Endothelial cell of umbilical vein (primary cell): ENCODE results near the gene XRCC1. TPM values are rescaled to one million over a fixed set of nuclear protein-coding genes. Genes with fewer than 3 reads are reported as not detected.
"Not testable (repeated sequence)": the region's sequence is repeated elsewhere in the genome, so short reads cannot be mapped to it uniquely, and the experiment has no call there.

ENCODE experiments used
- BruUV-seq: library from RNA; stranded (reverse); fragments of 400-500 nt; replicated peaks from 2 replicates; lab custom pipeline; 2021; lab: Mats Ljungman, UMichigan
- CTCF ChIA-PET: fragments of 300-600, 350-600 bp; sonication (Branson Sonifier 250); formaldehyde crosslinking; loops from one replicate; lab custom pipeline; 2021; ENCODE audit warnings: antibody characterized with exemption, inconsistent platforms; lab: Charles Lee
- POLR2A ChIA-PET: fragments of 300-600, 350-600 bp; sonication (Branson Sonifier 250); formaldehyde crosslinking; loops from one replicate; lab custom pipeline; 2021; ENCODE audit warnings: antibody characterized with exemption, inconsistent platforms; lab: Charles Lee
- DNase-seq: peaks from one replicate; pipeline ENCODE4 v3.0.0-alpha.2; 2011; ENCODE audit warnings: low read depth, low spot score
- FAIRE-seq: peaks from 2 replicates; lab custom pipeline; 2011; peaks lifted over from hg19 to GRCh38; lab: Jason Lieb, UNC
- H2AFZ ChIP-seq: 2 replicates; pipeline ENCODE4 v1.6.0; 2012; ENCODE audit warnings: low read depth, low read length, control low read depth, inconsistent platforms
- H3K27ac ChIP-seq: 2 replicates; pipeline ENCODE4 v1.5.1; 2011; ENCODE audit warnings: low read depth, mild to moderate bottlenecking, control low read depth, low read length, moderate library complexity; ENCODE audit not compliant: insufficient read depth
- H3K27me3 ChIP-seq, 2 experiments: 2 replicates each; pipeline versions ENCODE4 v1.6.0 to v1.6.1; 2011; ENCODE audit warnings: low read length in 2 of 2, mixed read lengths in 1 of 2; ENCODE audit not compliant: control insufficient read depth in 2 of 2, insufficient read depth in 2 of 2
- H3K36me3 ChIP-seq, 2 experiments: 2 replicates in 1 of 2; 3 replicates in 1 of 2; pipeline ENCODE4 v1.5.1; 2011; ENCODE audit warnings: low read length in 2 of 2, mild to moderate bottlenecking in 1 of 2, moderate library complexity in 1 of 2; ENCODE audit not compliant: control insufficient read depth in 2 of 2, insufficient read depth in 2 of 2; ENCODE audit errors: extremely low read depth in 1 of 2
- H3K4me1 ChIP-seq: 3 replicates; pipeline ENCODE4 v1.5.1; 2011; ENCODE audit warnings: mild to moderate bottlenecking, low read length; ENCODE audit not compliant: control insufficient read depth, insufficient read depth; ENCODE audit errors: extremely low read depth
- H3K4me2 ChIP-seq: 2 replicates; pipeline ENCODE4 v1.6.1; 2011; ENCODE audit warnings: low read length, control low read depth, mixed read lengths; ENCODE audit not compliant: insufficient read depth
- H3K4me3 ChIP-seq, 3 experiments: fragments of 200-600 bp in 1 of 3; sonication (generic), shearing (Covaris generic) in 1 of 3; replicated peaks in 1 of 3; 2 replicates each; pipeline ENCODE4 v1.5.1; 2011 to 2016; ENCODE audit warnings: control low read depth in 3 of 3, low read length in 3 of 3, mild to moderate bottlenecking in 2 of 3, inconsistent platforms in 1 of 3, low read depth in 1 of 3, moderate library complexity in 1 of 3; ENCODE audit not compliant: insufficient read depth in 1 of 3
- H3K79me2 ChIP-seq: 2 replicates; pipeline ENCODE4 v1.6.0; 2012; ENCODE audit warnings: low read length, inconsistent platforms; ENCODE audit not compliant: control insufficient read depth, insufficient read depth
- H3K9ac ChIP-seq: replicated peaks from 2 replicates; pipeline ENCODE3; 2011; ENCODE audit warnings: low read length, control low read depth; ENCODE audit not compliant: insufficient read depth; ENCODE audit errors: extremely low read depth
- H3K9me1 ChIP-seq: replicated peaks from 3 replicates; pipeline ENCODE4 v1.6.0; 2011; ENCODE audit warnings: mild to moderate bottlenecking, low read length; ENCODE audit not compliant: control insufficient read depth, insufficient read depth; ENCODE audit errors: extremely low read depth
- H3K9me3 ChIP-seq: replicated peaks from 2 replicates; pipeline ENCODE4 v1.5.1; 2012; ENCODE audit warnings: low read length, inconsistent platforms; ENCODE audit not compliant: control insufficient read depth, insufficient read depth
- H4K20me1 ChIP-seq: replicated peaks from 2 replicates; pipeline ENCODE3; 2011; ENCODE audit warnings: mild to moderate bottlenecking, low read length; ENCODE audit not compliant: control insufficient read depth, insufficient read depth; ENCODE audit errors: extremely low read depth
- GATA2 ChIP-seq: IDR thresholded peaks from 2 replicates; pipeline ENCODE4 v1.7.0; 2011; ENCODE audit warnings: low read depth, mild to moderate bottlenecking, moderate library complexity, mixed read lengths, low read length; ENCODE audit not compliant: insufficient read length, insufficient read depth
- JUN ChIP-seq: IDR thresholded peaks from 2 replicates; pipeline ENCODE4 v1.6.1; 2011; ENCODE audit warnings: borderline replicate concordance, low read depth; ENCODE audit not compliant: insufficient read length, insufficient read depth
- POLR2AphosphoS5 ChIP-seq: IDR thresholded peaks from 2 replicates; pipeline ENCODE4 v1.6.1; 2012; ENCODE audit warnings: low read depth, mild to moderate bottlenecking, control low read depth, low read length, moderate library complexity; ENCODE audit not compliant: insufficient read depth
- dilution Hi-C: fragments of 300-500 bp; cut with MboI; formaldehyde crosslinking; loops from one replicate; pipeline ENCODE4 v1.15.0; 2019; ENCODE audit warnings: low sequenced_read_pairs; ENCODE audit not compliant: extremely low pct_ligation_motif_present
- intact Hi-C: fragments of 100-400 bp; cut with micrococcal nuclease; formaldehyde crosslinking; loops from one replicate; pipeline ENCODE4 v1.10.0; 2022
- polyA plus RNA-seq, 4 experiments: library from polyadenylated mRNA; depleted of rRNA in 3 of 4; stranded (reverse) in 3 of 4; unstranded in 1 of 4; fragments of >200 nt; gene quantifications; 2 replicates each; pipeline versions ENCODE4 v1.2.1 to v1.2.3, GENCODE V29; 2011 to 2012; ENCODE audit warnings: missing spikeins in 1 of 4
- total RNA-seq: library from RNA; stranded (reverse); gene quantifications from 2 replicates; pipeline ENCODE4 v1.2.3, GENCODE V29; 2021

The XRCC1 gene
- total and polyA plus RNA-seq, 2 donors (not counting 3 experiments of a cell fraction or from before 2014, with no cell fraction given), result 29.5 to 39.3 TPM

DNA sequence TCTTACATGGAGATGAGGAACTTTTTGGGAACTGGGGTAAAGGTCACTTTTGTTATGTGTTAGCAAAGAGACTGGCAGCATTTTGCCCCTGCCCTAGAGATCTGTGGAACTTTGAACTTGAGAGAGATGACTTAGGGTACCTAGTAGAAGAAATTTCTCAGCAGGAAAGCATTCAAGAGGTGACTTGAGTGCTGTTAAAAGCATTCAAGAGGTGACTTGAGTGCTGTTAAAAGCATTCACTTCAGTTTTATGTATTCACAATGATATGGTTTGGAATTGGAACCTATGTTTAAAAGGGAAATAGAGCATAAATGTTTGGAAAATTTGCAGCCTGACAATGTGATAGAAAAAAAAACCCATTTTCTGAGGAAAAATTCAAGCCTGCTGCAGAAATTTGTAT lies 62.9 kb downstream of the XRCC1 start:
- POLR2A ChIA-PET, intact Hi-C loops, H3K4me3 ChIP-seq, H3K4me1 ChIP-seq, H3K79me2 ChIP-seq, FAIRE-seq, H3K27ac ChIP-seq, H3K9ac ChIP-seq, DNase-seq, H2AFZ ChIP-seq, dilution Hi-C loops, CTCF ChIA-PET, BruUV-seq, H3K4me2 ChIP-seq, H4K20me1 ChIP-seq, H3K9me1 ChIP-seq, H3K9me3 ChIP-seq, H3K27me3 ChIP-seq: not testable (repeated sequence)
- peaks cover 0 to 11% of the 10 kb centered on the region in 2 experiments for H3K36me3 ChIP-seq

DNA sequence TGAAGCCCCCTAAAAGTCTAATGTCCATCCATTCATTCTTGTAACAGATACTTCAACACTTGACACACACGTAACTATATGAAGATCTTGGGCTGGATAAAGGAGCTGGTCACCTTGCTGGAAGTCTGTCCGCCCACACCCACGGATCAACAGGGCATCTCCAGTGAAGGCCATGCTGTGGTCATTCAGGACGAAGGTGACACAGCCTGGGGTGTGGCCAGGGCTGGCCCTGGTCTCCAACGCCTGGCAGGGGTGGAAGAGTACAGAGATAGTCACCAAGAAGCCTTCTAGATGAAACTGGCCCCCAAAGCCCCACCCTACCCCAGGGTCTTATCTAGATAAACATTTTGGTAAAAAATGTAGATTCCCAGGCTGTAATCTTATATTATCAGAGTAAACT lies 64.0 kb downstream of the XRCC1 start:
- FAIRE-seq, result no peak
- H3K9ac ChIP-seq, result no peak overlapping the region
- CTCF ChIA-PET, result interaction anchor here (0.9 to 4.3 kb wide), 4 partner anchors 8 to 79 kb away, joined by 3 to 26 read pairs (median 5); no protein-coding TSS in a partner anchor

More for the DNA sequence above, 64.0 kb downstream of the XRCC1 start:
- POLR2A ChIA-PET, result no interaction called here
- Histone ChIP-seq H2AFZ (no peak overlapping the region), H3K4me1 (no peaks in the 10 kb centered on the region), H4K20me1 (no peaks in the 10 kb centered on the region), H3K4me3 (no peak overlapping the region), H3K27me3 (no peaks in the 10 kb centered on the region), H3K9me3 (no peaks in the 10 kb centered on the region), H3K4me2 (no peak overlapping the region), H3K9me1 (no peaks in the 10 kb centered on the region), H3K27ac (no peak overlapping the region), H3K36me3 (peaks cover 0 to 11% of the 10 kb centered on the region in 2 experiments), H3K79me2 (no peaks in the 10 kb centered on the region)
- intact Hi-C loops, result no loop called here
- no TSS peak for BruUV-seq
- no peak for DNase-seq
- no peak for TF ChIP-seq GATA2
- no peak for TF ChIP-seq POLR2AphosphoS5
- TF ChIP-seq JUN, result no peak
- dilution Hi-C loops, result no loop called here
